NCI-H2029 (cell line): Measurements from ENCODE around the gene STX16.

Source experiments
- DNase-seq: peaks from one replicate; lab custom pipeline; 2025; lab: John Stamatoyannopoulos, UW

The STX16 gene

GRCh38 chr20:58618351-58619076, 32.6 kb upstream of the STX16 start:
- DNase-seq: no peak

- DNase-seq: no peak
These were observed 31.8 kb upstream of the STX16 start for GRCh38 chr20:58619077-58619863.

GRCh38 chr20:58619864-58620431, 31.1 kb upstream of the STX16 start:
- DNase-seq: no peak

- no peak for DNase-seq
These were observed 29.1 kb upstream of the STX16 start for GRCh38 chr20:58621906-58622548.

GRCh38 chr20:58622671-58623578, 28.2 kb upstream of the STX16 start:
- no peak for DNase-seq

- DNase-seq: no peak
These were observed 27.3 kb upstream of the STX16 start for GRCh38 chr20:58623579-58624473.

- no peak for DNase-seq
These were observed 26.4 kb upstream of the STX16 start for GRCh38 chr20:58624687-58625086.

GRCh38 chr20:58625585-58625984, 25.5 kb upstream of the STX16 start:
- no peak for DNase-seq

GRCh38 chr20:58626051-58626450, 25.0 kb upstream of the STX16 start:
- no peak for DNase-seq

- DNase-seq: no peak
These were observed 23.6 kb upstream of the STX16 start for GRCh38 chr20:58627212-58628072.

GRCh38 chr20:58628491-58629214, 22.4 kb upstream of the STX16 start:
- DNase-seq: no peak

GRCh38 chr20:58629215-58629580, 21.9 kb upstream of the STX16 start:
- DNase-seq: no peak

GRCh38 chr20:58630063-58630462, 21.0 kb upstream of the STX16 start:
- no peak for DNase-seq

- no peak for DNase-seq
These were observed 17.7 kb upstream of the STX16 start for GRCh38 chr20:58633161-58634053.

GRCh38 chr20:58634059-58634458, 17.0 kb upstream of the STX16 start:
- no peak for DNase-seq

- DNase-seq: no peak
These were observed 16.4 kb upstream of the STX16 start for GRCh38 chr20:58634521-58635278.

- no peak for DNase-seq
These were observed 15.8 kb upstream of the STX16 start for GRCh38 chr20:58635279-58635665.
